ENCODE data around the gene ROR2. TPM values are rescaled to one million over a fixed set of nuclear protein-coding genes. Genes with fewer than 3 reads are reported as not detected.

The ROR2 gene
- total RNA-seq, 1 experiment from 2014 or later, result not detected

- Histone ChIP-seq H3K79me2 (ENCODE audit: low read length) (no peaks in the 10 kb centered on the region), H3K4me1 (ENCODE audit: insufficient read depth, low read length) (no peaks in the 10 kb centered on the region), H3K27ac (ENCODE audit: low read length) (no peak overlapping the region), H3K9ac (ENCODE audit: low read length) (no peak overlapping the region), H3K4me2 (ENCODE audit: low read length) (no peak overlapping the region), H3K36me3 (ENCODE audit: low read depth, low read length) (no peaks in the 10 kb centered on the region), H3K9me2 (replicated peaks; ENCODE audit: low read length) (no peaks in the 10 kb centered on the region), H2AFZ (ENCODE audit: low read length) (no peak overlapping the region), H3K9me3 (ENCODE audit: low read length) (no peaks in the 10 kb centered on the region), H4K20me1 (ENCODE audit: low read length) (no peaks in the 10 kb centered on the region), H3K4me3 (ENCODE audit: low read length) (no peak overlapping the region), H3F3A (ENCODE audit: low read length, unreplicated experiment) (no peaks in the 10 kb centered on the region), H3K27me3 (ENCODE audit: low read length) (peaks cover 65% of the 10 kb centered on the region)
- POLR2A ChIA-PET (ENCODE audit: unreplicated experiment), result no interaction called here
- CTCF ChIA-PET, result no interaction called here
- BruUV-seq (replicated peaks), result no TSS peak
- no peak for ATAC-seq
- TF ChIP-seq CTCF (conservative IDR thresholded peaks at IDR 0.05; ENCODE audit: low read depth, low read length), result no peak
- no peak for TF ChIP-seq EZH2 (IDR thresholded peaks at IDR 0.05; ENCODE audit: low read length, unreplicated experiment)
- DNase-seq, result no peak
- intact Hi-C loops (cut with micrococcal nuclease), result loop anchor here (10.0 kb wide), 1 partner anchor 88 kb away; no protein-coding TSS in a partner anchor
Observed at GRCh38 chr9:91776409-91777291, 173.4 kb downstream of the ROR2 start.

GRCh38 chr9:91775708-91776028 lies 174.4 kb downstream of the ROR2 start:
- intact Hi-C loops (cut with micrococcal nuclease), result loop anchor here (10.0 kb wide), 1 partner anchor 89 kb away; no protein-coding TSS in a partner anchor
- CTCF ChIA-PET, result no interaction called here

More at GRCh38 chr9:91775708-91776028, 174.4 kb downstream of the ROR2 start:
- no peak for DNase-seq
- no peaks in the 10 kb centered on the region for H3K9me2 ChIP-seq (replicated peaks; ENCODE audit: low read length)
- no peaks in the 10 kb centered on the region for H4K20me1 ChIP-seq (ENCODE audit: low read length)
- H3K4me1 ChIP-seq (ENCODE audit: insufficient read depth, low read length), result no peaks in the 10 kb centered on the region
- no peak overlapping the region for H3K9ac ChIP-seq (ENCODE audit: low read length)
- peaks cover 57% of the 10 kb centered on the region for H3K27me3 ChIP-seq (ENCODE audit: low read length)
- no peaks in the 10 kb centered on the region for H3K9me3 ChIP-seq (ENCODE audit: low read length)
- no peak overlapping the region for H3K4me3 ChIP-seq (ENCODE audit: low read length)
- POLR2A ChIA-PET (ENCODE audit: unreplicated experiment), result no interaction called here
- ATAC-seq, result no peak
- no peak overlapping the region for H3K4me2 ChIP-seq (ENCODE audit: low read length)
- no peaks in the 10 kb centered on the region for H3F3A ChIP-seq (ENCODE audit: low read length, unreplicated experiment)
- H3K79me2 ChIP-seq (ENCODE audit: low read length), result no peaks in the 10 kb centered on the region
- TF ChIP-seq CTCF (conservative IDR thresholded peaks at IDR 0.05; ENCODE audit: low read depth, low read length) (peak; percentile 6; the same call in 1 of the 2 replicates), EZH2 (IDR thresholded peaks at IDR 0.05; ENCODE audit: low read length, unreplicated experiment) (no peak), EZH2phosphoT487 (IDR thresholded peaks at IDR 0.05; ENCODE audit: borderline replicate concordance, low read length) (no peak)
- no peak overlapping the region for H3K27ac ChIP-seq (ENCODE audit: low read length)
- H2AFZ ChIP-seq (ENCODE audit: low read length), result no peak overlapping the region
- H3K36me3 ChIP-seq (ENCODE audit: low read depth, low read length), result no peaks in the 10 kb centered on the region
- no TSS peak for BruUV-seq (replicated peaks)

Measured in PC-3 (cell line).